Measurements from ENCODE around the gene FMN2.

Gene FMN2

DNA sequence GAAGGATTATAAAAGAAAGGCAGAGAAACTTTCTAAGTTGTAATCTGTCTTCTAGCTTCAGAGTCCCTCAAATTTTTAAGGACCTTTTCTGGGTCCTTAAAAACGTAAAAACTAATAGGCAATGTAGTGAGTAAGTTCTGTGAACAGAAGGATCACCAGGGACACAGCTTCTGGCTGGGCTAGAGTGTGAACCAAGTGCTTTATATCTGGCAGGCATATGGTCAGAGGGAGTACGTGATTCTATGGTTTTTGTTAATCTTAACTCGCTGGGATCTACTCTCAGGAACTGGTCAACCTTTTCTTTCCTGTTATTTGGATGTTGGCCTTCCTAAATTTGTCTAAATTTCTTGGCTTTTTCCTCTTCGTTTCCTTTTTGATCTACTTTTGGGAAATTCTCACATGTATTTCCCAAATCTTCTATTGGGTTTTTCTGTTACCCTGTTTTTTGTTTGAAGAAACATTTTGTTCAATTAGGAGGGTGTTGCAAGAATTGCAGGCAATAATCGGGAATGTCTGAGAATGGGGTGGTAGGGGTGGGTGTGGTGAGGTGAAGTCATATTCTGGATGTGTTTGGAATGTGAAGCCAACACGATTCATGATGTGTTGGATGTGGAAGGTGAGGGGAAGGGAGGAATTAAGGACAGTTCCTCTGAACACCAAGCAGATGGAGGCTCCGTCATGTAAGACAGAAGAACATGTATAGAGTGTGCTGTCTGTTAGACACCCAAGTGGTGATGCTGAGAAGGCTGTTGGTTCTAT lies 193.2 kb downstream of the FMN2 start:
- Mint-ChIP-seq H3K36me3 (ENCODE audit: low read depth) (no peaks in the 10 kb centered on the region), H3K4me3 (no peak overlapping the region), H3K9me3 (no peaks in the 10 kb centered on the region), H3K27me3 (ENCODE audit: low read depth, poor library complexity) (peaks cover 9% of the 10 kb centered on the region), H3K4me1 (no peaks in the 10 kb centered on the region), H3K27ac (no peak overlapping the region)
- TF ChIP-seq CTCF (IDR thresholded peaks at IDR 0.05) = no peak
- DNase-seq = no peak

DNA sequence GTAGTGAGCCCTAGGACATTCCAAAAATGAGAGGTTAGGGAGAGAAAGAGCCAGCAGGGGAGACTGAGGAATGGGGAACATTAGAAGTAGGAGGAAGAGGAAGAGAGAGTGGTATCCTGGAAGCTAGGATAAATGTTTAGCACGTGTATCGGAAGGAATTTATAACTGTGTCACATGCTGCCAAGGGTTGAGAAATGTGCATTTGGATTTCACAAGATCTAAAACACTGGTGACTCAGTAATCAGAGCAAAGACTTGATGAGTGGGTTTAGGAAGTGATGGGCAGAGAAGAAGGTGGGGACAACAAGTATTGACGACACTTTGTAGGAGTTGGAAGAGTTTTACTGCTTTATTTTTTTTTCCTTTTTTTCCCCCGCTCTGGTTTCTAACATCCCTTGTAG lies 193.9 kb downstream of the FMN2 start:
- H3K4me1 Mint-ChIP-seq = no peaks in the 10 kb centered on the region

GRCh38 chr1:240287722-240288121 lies 196.0 kb downstream of the FMN2 start:
- DNase-seq = no peak
- H3K27me3 Mint-ChIP-seq (ENCODE audit: low read depth, poor library complexity) = peaks cover 9% of the 10 kb centered on the region

More for the DNA sequence above, 193.9 kb downstream of the FMN2 start:
- Mint-ChIP-seq H3K27ac (no peak overlapping the region), H3K27me3 (ENCODE audit: low read depth, poor library complexity) (peaks cover 9% of the 10 kb centered on the region), H3K9me3 (no peaks in the 10 kb centered on the region), H3K36me3 (ENCODE audit: low read depth) (no peaks in the 10 kb centered on the region), H3K4me3 (no peak overlapping the region)
- TF ChIP-seq CTCF (IDR thresholded peaks at IDR 0.05) = no peak
- no peak for DNase-seq

GRCh38 chr1:240293706-240294105 lies 202.0 kb downstream of the FMN2 start:
- Mint-ChIP-seq H3K9me3 (no peaks in the 10 kb centered on the region), H3K4me1 (no peaks in the 10 kb centered on the region), H3K4me3 (no peak overlapping the region), H3K27me3 (ENCODE audit: low read depth, poor library complexity) (no peaks in the 10 kb centered on the region), H3K36me3 (ENCODE audit: low read depth) (no peaks in the 10 kb centered on the region), H3K27ac (no peak overlapping the region)
- DNase-seq = no peak
- TF ChIP-seq CTCF (IDR thresholded peaks at IDR 0.05) = no peak

More at GRCh38 chr1:240287722-240288121, 196.0 kb downstream of the FMN2 start:
- Mint-ChIP-seq H3K9me3 (no peaks in the 10 kb centered on the region), H3K27ac (no peak overlapping the region), H3K4me1 (no peaks in the 10 kb centered on the region), H3K4me3 (no peak overlapping the region), H3K36me3 (ENCODE audit: low read depth) (no peaks in the 10 kb centered on the region)
- no peak for TF ChIP-seq CTCF (IDR thresholded peaks at IDR 0.05)

- Mint-ChIP-seq H3K4me1 (no peaks in the 10 kb centered on the region), H3K27me3 (ENCODE audit: low read depth, poor library complexity) (no peaks in the 10 kb centered on the region), H3K9me3 (no peaks in the 10 kb centered on the region), H3K36me3 (ENCODE audit: low read depth) (no peaks in the 10 kb centered on the region), H3K27ac (no peak overlapping the region), H3K4me3 (no peak overlapping the region)
- TF ChIP-seq CTCF (IDR thresholded peaks at IDR 0.05) = no peak
- DNase-seq = peak; percentile 3
Observed at GRCh38 chr1:240294566-240294965, 202.9 kb downstream of the FMN2 start.

DNA sequence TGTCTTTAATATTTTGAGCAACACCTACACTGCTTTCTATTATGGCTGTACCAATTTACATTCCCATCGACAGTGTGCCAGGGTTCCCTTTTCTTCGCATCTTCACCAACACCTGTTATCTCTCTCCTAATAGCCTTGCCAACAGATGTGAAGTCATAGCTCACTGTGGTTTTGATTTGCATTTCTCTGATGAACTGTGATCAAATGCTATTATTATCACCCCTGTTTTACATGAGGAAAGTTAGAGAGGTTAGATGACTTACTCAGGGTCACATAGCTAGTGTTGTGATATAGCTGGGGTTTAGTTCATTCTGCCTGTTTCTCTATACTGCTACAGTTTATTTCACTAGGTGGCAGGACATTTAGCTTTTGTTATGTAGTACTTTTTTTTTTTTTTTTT lies 204.1 kb downstream of the FMN2 start:
- Mint-ChIP-seq H3K9me3 (no peaks in the 10 kb centered on the region), H3K27ac (no peak overlapping the region), H3K36me3 (ENCODE audit: low read depth) (no peaks in the 10 kb centered on the region), H3K4me3 (no peak overlapping the region), H3K4me1 (no peaks in the 10 kb centered on the region), H3K27me3 (ENCODE audit: low read depth, poor library complexity) (no peaks in the 10 kb centered on the region)
- no peak for TF ChIP-seq CTCF (IDR thresholded peaks at IDR 0.05)
- DNase-seq = no peak

Data from nephron progenitor cell (in vitro differentiated cells).